DMS 273 treated with DMSO at 0.1 percent for 48 hours (cell line): ENCODE measurements around the gene PDZD7.

Experiments
- DNase-seq: peaks from one replicate; lab custom pipeline; 2025; lab: John Stamatoyannopoulos, UW

PDZD7 gene

GRCh38 chr10:101061624-101062231, 30.8 kb upstream of the PDZD7 start, which contains the start of gene KAZALD1:
KAZALD1 (plus strand) TSS chr10:101061989; CDS start chr10:101062593, 604 bp downstream.
- DNase-seq: peak; percentile 57

GRCh38 chr10:101060951-101061623, 30.2 kb upstream of the PDZD7 start:
- DNase-seq: peak; percentile 79

DNA sequence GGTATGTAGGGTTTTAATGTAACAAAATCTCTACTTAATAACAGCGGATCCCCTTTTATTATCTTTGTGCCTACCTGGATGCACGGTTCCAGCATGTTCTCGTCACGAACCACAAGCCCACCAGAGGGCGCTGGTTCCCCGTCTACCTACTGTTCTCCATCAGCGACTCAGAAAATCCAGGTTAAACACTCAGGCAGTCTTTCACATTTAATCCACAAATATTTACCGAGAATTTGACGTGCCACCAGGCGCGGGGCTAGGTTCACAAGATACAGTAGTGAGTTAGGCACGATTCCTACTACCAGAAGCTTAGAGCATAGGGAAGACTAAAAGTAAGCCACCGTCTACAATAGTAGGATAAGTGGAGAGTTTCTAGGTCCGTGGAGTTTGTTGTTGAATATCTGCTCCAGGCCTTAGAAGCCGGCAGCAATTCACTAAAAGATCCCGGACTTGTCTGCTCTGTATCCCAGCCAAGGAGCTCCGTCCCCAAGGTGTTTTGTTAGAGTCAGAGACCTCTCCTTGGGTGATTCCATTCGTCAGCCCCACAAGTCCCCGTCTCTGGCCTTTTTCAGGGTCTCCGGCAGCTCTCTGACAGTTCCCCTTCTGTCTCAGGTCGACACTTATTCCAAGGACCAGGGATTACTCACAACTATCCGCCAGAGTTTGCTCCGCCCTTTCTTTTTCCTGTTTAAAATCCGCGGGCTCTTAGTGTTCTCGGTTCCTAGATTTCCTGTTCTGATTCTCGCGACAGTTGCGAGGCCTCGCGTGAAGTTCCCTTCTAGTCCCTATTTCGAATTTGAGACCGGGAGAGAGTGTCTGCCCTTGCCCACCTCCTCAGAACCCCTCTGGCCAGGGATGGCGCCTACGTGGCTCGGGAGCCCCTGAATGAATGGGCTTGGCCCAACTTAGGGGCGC, 29.4 kb upstream of the PDZD7 start:
- peak; percentile 84 for DNase-seq

DNA sequence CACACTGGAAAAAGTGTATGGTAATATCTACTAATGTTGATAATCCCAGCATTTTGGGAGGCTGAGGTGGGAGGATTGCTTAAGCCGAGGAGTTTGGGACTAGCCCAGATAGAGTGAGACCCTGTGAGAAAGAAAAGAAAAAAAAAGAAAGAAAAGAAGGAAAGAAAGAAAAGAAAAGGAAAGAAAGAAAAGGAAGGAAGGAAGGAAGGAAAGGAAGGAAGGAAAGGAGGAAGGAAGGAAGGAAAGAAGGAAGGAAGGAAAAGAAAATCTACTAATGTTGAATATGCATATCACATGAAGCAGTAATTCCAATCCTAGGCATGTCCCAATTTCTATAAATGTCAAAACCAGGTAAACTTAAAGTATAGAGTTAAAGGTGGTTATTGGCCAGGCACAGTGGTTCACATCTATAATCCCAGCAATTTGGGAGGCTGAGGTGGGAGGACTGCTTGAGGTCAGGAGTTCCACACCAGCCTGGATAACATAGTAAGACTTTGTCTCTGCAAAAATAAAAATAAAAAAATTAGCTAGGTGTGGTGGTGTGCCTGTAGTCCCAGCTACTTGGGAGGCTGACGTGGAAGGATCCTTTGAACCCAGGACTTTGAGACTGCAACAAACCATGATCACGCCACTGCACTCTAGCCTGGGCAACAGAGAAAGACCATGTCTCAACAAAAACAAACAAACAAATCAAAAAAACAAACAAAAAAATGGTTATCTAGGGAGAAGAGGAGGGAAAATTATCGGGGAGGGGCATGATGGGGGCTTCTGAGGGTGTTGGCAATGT, 25.6 kb upstream of the PDZD7 start:
- no peak for DNase-seq

- no peak for DNase-seq
Measured at GRCh38 chr10:101055411-101055810, 24.5 kb upstream of the PDZD7 start.

DNA sequence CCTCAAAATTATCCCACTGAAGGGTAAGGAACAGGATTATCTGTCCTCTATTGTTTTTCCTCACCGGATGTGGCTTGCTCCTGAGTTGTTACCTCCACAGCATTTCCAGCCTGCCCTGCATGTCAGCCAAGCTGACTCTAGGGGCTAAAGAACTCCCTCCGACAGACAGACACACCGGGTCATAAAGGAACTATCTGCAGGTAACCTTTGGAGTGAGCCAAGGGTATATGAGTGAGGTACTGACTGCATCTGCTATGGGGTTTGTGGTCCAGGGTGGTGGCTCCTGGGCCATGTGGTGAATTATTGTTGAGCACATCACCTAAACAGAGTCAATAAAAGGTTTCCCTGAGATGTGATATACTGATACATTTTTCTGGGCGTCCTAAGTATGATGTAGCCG, 23.9 kb upstream of the PDZD7 start:
- no peak for DNase-seq

GRCh38 chr10:101054351-101054750, 23.4 kb upstream of the PDZD7 start:
- no peak for DNase-seq

DNA sequence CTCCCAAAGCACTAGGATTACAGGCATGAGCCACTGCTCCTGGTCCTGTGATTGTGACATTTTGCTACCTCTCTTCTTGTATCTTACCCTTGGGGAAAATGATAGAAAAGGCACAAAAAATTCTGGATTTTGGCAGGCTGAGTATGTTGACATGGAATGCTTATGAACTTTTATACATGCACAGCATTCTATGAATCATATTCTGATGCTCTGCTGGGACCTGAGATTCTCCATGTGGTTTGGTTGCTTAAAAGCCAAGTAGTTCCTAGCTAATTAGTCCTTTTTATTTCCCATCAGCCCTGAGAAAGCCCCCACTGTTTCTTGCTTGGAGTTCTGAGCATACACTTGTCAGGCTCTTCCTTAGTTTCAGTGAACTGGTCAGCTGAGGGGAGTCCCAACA, 22.6 kb upstream of the PDZD7 start:
- DNase-seq: no peak

DNA sequence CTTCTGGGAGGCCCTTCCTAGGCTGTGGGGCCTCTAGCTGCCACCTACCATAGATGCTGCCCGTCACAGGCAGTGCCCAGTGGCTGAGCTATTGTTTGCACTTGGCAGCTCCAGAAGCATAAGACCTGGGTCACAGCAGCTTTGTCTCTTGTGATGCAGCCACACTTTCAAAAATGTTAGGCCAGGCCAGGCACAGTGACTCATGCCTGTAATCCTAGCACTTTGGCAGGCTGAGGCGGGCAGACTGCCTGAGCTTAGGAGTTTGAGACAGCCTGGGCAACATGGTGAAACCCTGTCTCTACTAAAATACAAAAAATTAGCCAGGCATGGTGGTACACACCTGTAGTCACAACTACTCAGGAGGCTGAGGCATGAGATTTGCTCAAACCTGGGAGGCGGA, 21.4 kb upstream of the PDZD7 start:
- DNase-seq: no peak

- DNase-seq: no peak
Measured at GRCh38 chr10:101050208-101051069, 19.5 kb upstream of the PDZD7 start.

- DNase-seq: no peak
Measured at GRCh38 chr10:101047961-101048892, 17.3 kb upstream of the PDZD7 start.

DNA sequence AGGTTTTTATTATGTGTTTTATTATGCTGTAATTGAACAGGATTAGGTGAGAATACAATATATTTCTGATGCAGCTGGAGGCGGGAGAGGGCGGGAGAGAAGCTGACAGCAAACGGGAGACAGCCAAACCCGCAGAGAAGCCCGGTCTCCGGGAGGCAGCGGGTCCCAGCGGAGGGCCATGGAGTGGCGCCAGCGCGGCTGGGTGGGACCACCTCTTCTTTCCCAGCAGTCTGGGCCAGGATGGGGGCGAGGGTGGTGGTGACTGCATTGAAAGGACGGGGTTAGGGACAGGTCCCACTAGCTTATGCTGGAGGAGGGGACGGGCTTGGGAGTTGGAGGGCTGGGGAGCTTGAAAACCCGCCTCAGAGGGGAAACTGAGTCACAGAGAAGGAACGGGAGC, 16.3 kb upstream of the PDZD7 start:
- no peak for DNase-seq

DNA sequence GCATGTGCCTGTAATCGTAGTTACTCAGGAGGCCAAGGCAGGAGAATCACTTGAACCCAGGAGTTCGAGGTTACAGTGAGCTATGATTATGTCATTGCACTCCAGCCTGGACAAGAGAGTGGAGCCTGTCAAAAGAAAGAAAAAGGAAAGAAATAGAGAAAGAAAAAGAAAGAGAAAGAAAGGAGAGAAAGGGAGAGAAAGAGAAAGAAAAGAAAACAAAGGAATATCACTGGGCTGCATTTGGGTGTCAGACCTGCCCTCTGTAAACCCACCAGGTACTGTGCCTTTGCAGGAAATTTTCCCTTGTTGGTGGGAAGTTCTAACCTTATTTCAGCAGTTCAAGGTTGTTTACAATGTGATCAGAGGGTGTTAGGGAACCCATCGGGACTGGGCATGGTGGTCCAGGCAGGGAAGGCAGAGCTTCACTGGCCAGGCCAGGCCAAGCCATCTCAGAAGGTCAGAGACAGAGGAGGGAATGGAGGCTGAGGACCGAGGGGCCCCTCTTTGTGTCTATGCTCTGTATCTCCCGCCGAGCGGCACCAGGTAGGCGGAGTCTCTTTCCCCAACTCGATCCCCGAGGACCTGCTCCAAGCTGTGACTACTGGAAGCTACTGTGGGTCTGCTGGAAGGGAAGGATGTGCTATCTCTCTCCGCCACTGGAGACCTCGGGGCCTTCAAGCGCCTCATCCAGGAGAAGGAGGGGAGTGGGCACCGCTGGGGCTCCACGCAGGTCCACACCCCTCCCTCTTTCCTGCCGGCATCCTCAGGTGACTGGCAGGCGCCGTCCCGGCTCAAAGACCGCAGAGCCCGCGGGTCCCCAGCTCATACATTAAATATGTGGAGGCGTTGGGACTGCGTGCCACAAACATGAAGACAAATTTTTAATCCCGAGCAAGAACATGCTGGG, 15.7 kb upstream of the PDZD7 start:
- no peak for DNase-seq

DNA sequence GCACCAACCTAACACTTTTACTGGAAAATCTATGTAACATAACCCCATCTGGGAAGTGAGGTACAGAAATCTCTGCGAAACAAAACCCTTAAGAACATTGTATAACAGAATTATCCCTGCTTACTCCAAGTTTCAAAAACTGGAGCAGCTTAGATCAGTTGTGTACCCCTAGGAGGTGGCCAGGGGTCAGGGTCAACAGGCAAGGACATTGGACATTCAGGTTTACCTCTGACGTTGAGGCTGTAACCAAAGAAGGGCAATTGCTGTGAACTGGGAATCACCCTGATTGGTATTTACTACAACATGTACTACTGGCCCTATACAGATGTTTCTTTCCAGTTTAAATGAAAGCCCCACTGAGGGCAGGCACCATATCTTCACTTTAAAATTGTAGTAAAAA, 13.2 kb upstream of the PDZD7 start:
- DNase-seq: no peak

- DNase-seq: no peak
Measured at GRCh38 chr10:101043363-101043707, 12.4 kb upstream of the PDZD7 start.

- peak; percentile 71 for DNase-seq
Measured at GRCh38 chr10:101042667-101043362, 11.9 kb upstream of the PDZD7 start.

DNA sequence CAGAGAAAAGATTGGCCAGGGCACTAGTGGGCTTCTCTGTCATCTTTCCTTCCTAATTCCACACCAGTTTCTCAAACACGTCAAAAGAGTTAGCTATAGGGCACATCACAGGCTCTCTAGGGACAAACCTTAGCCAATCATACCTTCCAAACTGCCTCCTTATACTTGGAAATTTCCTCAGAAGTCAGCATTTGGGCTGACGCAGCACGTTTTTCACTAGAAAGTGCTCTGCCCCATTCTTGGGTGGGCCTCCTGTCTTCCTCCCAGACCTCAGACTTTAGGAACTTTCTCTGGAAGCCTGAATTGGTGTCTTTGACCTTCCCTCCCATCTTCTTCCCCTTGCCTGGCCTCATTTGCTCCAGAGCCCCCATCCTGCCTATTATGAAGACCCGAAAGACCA, 11.2 kb upstream of the PDZD7 start:
- no peak for DNase-seq

GRCh38 chr10:101041252-101041761, 10.4 kb upstream of the PDZD7 start:
- DNase-seq: peak; percentile 16
